Vagina (tissue), 2 donors: ENCODE measurements around the gene ZFYVE1.

Experiments
- POLR2A ChIP-seq, 2 donors: fragments of 450-650 bp; IDR thresholded peaks; one replicate each; pipeline ENCODE4 v1.6.1; 2017; ENCODE audit warnings: antibody characterized with exemption in 2 of 2, mild to moderate bottlenecking in 2 of 2, moderate library complexity in 2 of 2
- POLR2AphosphoS5 ChIP-seq, 2 donors: sonication (generic); formaldehyde crosslinking; IDR thresholded peaks; one replicate each; pipeline ENCODE4 v1.9.0; 2017; ENCODE audit warnings: antibody characterized with exemption in 2 of 2, mild to moderate bottlenecking in 2 of 2, low read depth in 1 of 2; ENCODE audit not compliant: insufficient read depth in 1 of 2
- TF ChIP-seq, protein P1 (sequence below), 3 experiments: fragments of 450-650 bp in 2 of 3; fragments of 200-600 bp in 1 of 3; sonication (generic) in 1 of 3; IDR thresholded peaks; one replicate each; pipeline ENCODE4 v1.5.1; 2017 to 2019; ENCODE audit warnings: antibody characterized with exemption in 3 of 3, mild to moderate bottlenecking in 2 of 3, moderate library complexity in 2 of 3

DNA sequence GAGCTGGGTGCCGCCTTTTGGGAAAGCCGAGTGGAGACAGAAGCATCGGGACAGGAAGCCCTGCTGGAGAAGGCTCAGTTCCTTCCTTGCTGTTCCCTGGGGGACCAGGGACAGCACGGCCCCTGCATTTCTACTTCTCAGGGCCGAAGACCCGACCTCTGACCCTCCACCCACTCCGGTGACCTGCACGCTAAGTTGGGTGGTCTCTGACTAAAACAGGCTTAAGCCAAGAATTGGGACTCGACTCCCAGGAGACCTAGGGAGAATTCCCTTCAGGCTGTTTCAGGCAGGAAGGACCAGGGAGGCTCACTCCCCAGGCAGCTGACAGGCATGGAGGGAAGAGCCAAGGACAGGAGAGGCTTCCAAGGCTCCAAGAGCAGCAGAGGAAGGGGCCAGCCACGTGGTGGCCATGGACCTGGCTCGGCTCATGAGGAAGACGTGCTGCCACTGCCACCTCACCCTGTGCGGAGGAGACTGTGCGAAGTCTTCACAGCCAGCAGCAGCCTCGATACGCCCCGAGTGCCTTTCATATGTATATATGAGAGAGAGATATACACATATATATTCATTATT is 56.8 kb downstream of the ZFYVE1 start:
- TF ChIP-seq, protein P1, sequence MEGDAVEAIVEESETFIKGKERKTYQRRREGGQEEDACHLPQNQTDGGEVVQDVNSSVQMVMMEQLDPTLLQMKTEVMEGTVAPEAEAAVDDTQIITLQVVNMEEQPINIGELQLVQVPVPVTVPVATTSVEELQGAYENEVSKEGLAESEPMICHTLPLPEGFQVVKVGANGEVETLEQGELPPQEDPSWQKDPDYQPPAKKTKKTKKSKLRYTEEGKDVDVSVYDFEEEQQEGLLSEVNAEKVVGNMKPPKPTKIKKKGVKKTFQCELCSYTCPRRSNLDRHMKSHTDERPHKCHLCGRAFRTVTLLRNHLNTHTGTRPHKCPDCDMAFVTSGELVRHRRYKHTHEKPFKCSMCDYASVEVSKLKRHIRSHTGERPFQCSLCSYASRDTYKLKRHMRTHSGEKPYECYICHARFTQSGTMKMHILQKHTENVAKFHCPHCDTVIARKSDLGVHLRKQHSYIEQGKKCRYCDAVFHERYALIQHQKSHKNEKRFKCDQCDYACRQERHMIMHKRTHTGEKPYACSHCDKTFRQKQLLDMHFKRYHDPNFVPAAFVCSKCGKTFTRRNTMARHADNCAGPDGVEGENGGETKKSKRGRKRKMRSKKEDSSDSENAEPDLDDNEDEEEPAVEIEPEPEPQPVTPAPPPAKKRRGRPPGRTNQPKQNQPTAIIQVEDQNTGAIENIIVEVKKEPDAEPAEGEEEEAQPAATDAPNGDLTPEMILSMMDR (IDR thresholded peaks at IDR 0.05): no peak
- TF ChIP-seq POLR2AphosphoS5 (IDR thresholded peaks at IDR 0.05; ENCODE audit: insufficient read depth in 1 of 2, low read depth in 1 of 2) (no peak), POLR2A (IDR thresholded peaks at IDR 0.05) (no peak)
